GM12891 (cell line): Measurements from ENCODE around the gene TST.

ENCODE experiments used
- POLR2A ChIP-seq: IDR thresholded peaks from 2 replicates; pipeline ENCODE4 v1.6.1; 2011; ENCODE audit warnings: low read depth, low read length, control low read depth
- POLR2AphosphoS5 ChIP-seq: IDR thresholded peaks from 2 replicates; pipeline ENCODE4 v1.6.1; 2011; ENCODE audit warnings: low read depth, low read length, control low read depth

DNA sequence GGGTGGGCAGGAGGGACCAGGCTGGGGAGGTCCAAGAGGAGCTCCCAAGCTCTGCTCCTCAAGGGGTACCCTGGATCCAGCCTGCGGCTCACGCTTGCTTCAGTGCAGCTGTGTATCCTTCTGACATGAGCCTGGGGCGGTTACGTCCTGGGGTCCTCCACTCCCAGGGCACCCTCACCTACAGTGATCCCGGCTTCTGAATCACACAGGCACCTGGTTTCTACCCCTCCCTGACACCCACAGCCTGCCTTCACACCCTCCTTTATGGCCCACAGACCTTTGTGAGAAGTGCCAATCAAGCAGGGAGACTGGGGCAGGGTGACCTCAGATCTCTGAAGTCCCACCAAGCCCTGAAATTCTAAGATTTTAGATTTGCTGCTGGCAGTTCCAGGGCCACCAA lies 1.8 kb upstream of the TST start:
- TF ChIP-seq POLR2AphosphoS5 (no peak), POLR2A (no peak)
